ENCODE results near the gene VPS37C. TPM values are rescaled to one million over a fixed set of nuclear protein-coding genes. Genes with fewer than 3 reads are reported as not detected.

VPS37C gene
- total and polyA plus RNA-seq, 9 of the 15 experiments (the other 6 are each of a cell fraction or from before 2014, with no cell fraction given), result 0.62 to 29.8 (median 11.5) TPM

DNA sequence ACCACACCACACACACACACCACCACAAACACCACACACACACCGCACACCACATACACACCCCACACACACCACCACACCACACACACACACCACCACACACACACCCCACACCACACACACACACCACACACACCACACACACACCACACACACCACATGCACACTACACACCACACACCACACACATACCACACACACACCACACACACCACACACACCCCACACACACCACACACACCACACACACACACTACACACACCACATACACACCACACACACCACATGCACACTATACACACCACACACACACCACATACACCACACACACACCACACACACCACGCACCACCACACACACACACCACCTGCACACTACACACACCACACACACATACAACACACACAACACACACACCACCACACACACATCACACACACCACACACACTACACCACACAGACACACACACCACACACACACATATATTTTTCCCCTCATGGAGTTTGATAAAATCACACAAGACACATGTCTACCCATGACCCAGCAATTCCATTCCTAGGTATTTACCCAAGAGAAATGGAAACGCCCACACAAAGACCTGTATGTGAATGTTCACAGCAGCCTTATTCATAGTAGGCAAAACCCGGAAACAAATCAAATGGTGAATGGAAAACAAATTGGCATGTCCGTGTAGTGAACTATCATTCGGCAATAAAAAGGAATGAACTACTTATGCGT, 44.6 kb downstream of the VPS37C start:
- Histone ChIP-seq H2AFZ (ENCODE audit: low read depth, low read length) (no peak overlapping the region), H3K79me2 (ENCODE audit: control insufficient read depth, insufficient read depth, low read length) (no peaks in the 10 kb centered on the region), H3K4me1 (replicated peaks in 1 of 2; ENCODE audit: control insufficient read depth in 2 of 2, insufficient read depth in 2 of 2, low read length in 2 of 2) (peaks cover 5 to 11% of the 10 kb centered on the region in 2 experiments; a peak in 4 of 5 replicates), H3K9me3 (replicated peaks; ENCODE audit: control insufficient read depth, insufficient read depth, low read depth, low read length) (no peaks in the 10 kb centered on the region), H3K9me1 (ENCODE audit: control insufficient read depth, insufficient read depth, low read length) (peaks cover 4% of the 10 kb centered on the region), H3K4me3 (no peak overlapping the region), H3K9ac (ENCODE audit: insufficient read depth in 1 of 2, low read depth in 2 of 2, low read length in 2 of 2) (no peak overlapping the region), H3K27me3 (ENCODE audit: control insufficient read depth in 2 of 2, insufficient read depth in 2 of 2, low read length in 2 of 2) (peaks cover 27 to 67% of the 10 kb centered on the region in 2 experiments; a peak in 4 of 5 replicates), H3K36me3 (ENCODE audit: control insufficient read depth, insufficient read depth, low read length) (no peaks in the 10 kb centered on the region), H4K20me1 (replicated peaks; ENCODE audit: control insufficient read depth, insufficient read depth, low read length) (peaks cover 16% of the 10 kb centered on the region), H3K27ac (ENCODE audit: extremely low read depth, low read depth, low read length) (no peak overlapping the region; the same call in 2 of the 3 replicates), H3K4me2 (ENCODE audit: insufficient read depth, low read length) (no peak overlapping the region)
- in situ Hi-C loops (cut with MboI) (no loop called here), intact Hi-C loops (cut with micrococcal nuclease) (no loop called here)
- ChIA-PET CTCF (ENCODE audit: low intra/inter-chr PET ratio) (no interaction called here), POLR2A (no interaction called here)
- no peak for ATAC-seq
- no peak for DNase-seq (ENCODE audit: extremely low read depth in 1 of 4, low spot score in 3 of 4)
- WGBS (ENCODE audit: insufficient coverage, low coverage, missing lambda C conversion rate), result 10% methylated on average over 6 of the region's 7 CpGs
- BruUV-seq (replicated peaks), result no TSS peak
- FAIRE-seq, result peak; percentile 91
- TF ChIP-seq, protein P1, sequence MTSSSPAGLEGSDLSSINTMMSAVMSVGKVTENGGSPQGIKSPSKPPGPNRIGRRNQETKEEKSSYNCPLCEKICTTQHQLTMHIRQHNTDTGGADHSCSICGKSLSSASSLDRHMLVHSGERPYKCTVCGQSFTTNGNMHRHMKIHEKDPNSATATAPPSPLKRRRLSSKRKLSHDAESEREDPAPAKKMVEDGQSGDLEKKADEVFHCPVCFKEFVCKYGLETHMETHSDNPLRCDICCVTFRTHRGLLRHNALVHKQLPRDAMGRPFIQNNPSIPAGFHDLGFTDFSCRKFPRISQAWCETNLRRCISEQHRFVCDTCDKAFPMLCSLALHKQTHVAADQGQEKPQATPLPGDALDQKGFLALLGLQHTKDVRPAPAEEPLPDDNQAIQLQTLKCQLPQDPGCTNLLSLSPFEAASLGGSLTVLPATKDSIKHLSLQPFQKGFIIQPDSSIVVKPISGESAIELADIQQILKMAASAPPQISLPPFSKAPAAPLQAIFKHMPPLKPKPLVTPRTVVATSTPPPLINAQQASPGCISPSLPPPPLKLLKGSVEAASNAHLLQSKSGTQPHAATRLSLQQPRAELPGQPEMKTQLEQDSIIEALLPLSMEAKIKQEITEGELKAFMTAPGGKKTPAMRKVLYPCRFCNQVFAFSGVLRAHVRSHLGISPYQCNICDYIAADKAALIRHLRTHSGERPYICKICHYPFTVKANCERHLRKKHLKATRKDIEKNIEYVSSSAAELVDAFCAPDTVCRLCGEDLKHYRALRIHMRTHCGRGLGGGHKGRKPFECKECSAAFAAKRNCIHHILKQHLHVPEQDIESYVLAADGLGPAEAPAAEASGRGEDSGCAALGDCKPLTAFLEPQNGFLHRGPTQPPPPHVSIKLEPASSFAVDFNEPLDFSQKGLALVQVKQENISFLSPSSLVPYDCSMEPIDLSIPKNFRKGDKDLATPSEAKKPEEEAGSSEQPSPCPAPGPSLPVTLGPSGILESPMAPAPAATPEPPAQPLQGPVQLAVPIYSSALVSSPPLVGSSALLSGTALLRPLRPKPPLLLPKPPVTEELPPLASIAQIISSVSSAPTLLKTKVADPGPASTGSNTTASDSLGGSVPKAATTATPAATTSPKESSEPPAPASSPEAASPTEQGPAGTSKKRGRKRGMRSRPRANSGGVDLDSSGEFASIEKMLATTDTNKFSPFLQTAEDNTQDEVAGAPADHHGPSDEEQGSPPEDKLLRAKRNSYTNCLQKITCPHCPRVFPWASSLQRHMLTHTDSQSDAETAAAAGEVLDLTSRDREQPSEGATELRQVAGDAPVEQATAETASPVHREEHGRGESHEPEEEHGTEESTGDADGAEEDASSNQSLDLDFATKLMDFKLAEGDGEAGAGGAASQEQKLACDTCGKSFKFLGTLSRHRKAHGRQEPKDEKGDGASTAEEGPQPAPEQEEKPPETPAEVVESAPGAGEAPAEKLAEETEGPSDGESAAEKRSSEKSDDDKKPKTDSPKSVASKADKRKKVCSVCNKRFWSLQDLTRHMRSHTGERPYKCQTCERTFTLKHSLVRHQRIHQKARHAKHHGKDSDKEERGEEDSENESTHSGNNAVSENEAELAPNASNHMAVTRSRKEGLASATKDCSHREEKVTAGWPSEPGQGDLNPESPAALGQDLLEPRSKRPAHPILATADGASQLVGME (CRISPR knock-in tag; IDR thresholded peaks at IDR 0.05), result no peak
- TF ChIP-seq SMARCA5 (IDR thresholded peaks at IDR 0.05), result 0 out of 2 replicates have a peak, but pooled peaks have one; percentile 17
- TF ChIP-seq FOXA3 (CRISPR knock-in tag; conservative IDR thresholded peaks at IDR 0.05 in 1 of 2, IDR thresholded peaks at IDR 0.05 in 1 of 2), result 0 out of 4 replicates have a peak, but pooled peaks of 1 of the 2 experiments have one; percentile 33
- TF ChIP-seq MAFG (tag; conservative IDR thresholded peaks at IDR 0.05), result peak; percentile 13; the same call in 1 of the 2 replicates
- TF ChIP-seq CBFB (CRISPR knock-in tag; IDR thresholded peaks at IDR 0.05), result 0 out of 2 replicates have a peak, but pooled peaks have one; percentile 28
- 0 out of 2 replicates have a peak, but pooled peaks have one; percentile 54 for TF ChIP-seq ZC3H4 (CRISPR knock-in tag; IDR thresholded peaks at IDR 0.05; ENCODE audit: borderline replicate concordance)
- TF ChIP-seq ZKSCAN8 (CRISPR knock-in tag; IDR thresholded peaks at IDR 0.05), result no peak
- no peak; the same call in 1 of the 2 replicates for TF ChIP-seq THRB (CRISPR knock-in tag; conservative IDR thresholded peaks at IDR 0.05)
- TF ChIP-seq HNRNPUL1 (IDR thresholded peaks at IDR 0.05; ENCODE audit: low read length), result no peak
- TF ChIP-seq ELF4 (CRISPR knock-in tag; IDR thresholded peaks at IDR 0.05), result 0 out of 2 replicates have a peak, but pooled peaks have one; percentile 54
- peak; percentile 64 for TF ChIP-seq C11orf30 (IDR thresholded peaks at IDR 0.05; ENCODE audit: low read depth)
- TF ChIP-seq TARDBP (IDR thresholded peaks at IDR 0.05), result no peak
- peak; percentile 22 for TF ChIP-seq PHF20 (IDR thresholded peaks at IDR 0.05; ENCODE audit: partially characterized antibody)
- peak; percentile 61 for TF ChIP-seq DPF2 (IDR thresholded peaks at IDR 0.05)
- 0 out of 2 replicates have a peak, but pooled peaks have one; percentile 17 for TF ChIP-seq IRF2 (CRISPR knock-in tag; IDR thresholded peaks at IDR 0.05)
- TF ChIP-seq HDAC1 (IDR thresholded peaks at IDR 0.05), result 0 out of 4 replicates have a peak, but pooled peaks of 1 of the 2 experiments have one; percentile 27
